Type B pancreatic cell (in vitro differentiated cells): ENCODE measurements around the gene OBSL1. TPM values are rescaled to one million over a fixed set of nuclear protein-coding genes. Genes with fewer than 3 reads are reported as not detected.
A peak's percentile ranks its signal among the peaks of the same experiment; 100 is the strongest.

Experiments
- DNase-seq: peaks from one replicate; pipeline ENCODE4 v3.0.0; 2021; ENCODE audit warnings: mixed read lengths; ENCODE audit not compliant: unreplicated experiment; ENCODE audit errors: extremely low spot score
- H3K27ac Mint-ChIP-seq: 2 replicates; pipeline ENCODE4 v1.8.0; 2021; ENCODE audit warnings: mild to moderate bottlenecking, mixed read lengths
- H3K27me3 Mint-ChIP-seq: 2 replicates; pipeline ENCODE4 v1.8.0; 2021; ENCODE audit warnings: mixed read lengths
- H3K36me3 Mint-ChIP-seq: 2 replicates; pipeline ENCODE4 v1.8.0; 2021; ENCODE audit warnings: mixed read lengths
- H3K4me1 Mint-ChIP-seq: one replicate; pipeline ENCODE4 v1.8.0; 2021; ENCODE audit warnings: mixed read lengths; ENCODE audit not compliant: unreplicated experiment
- H3K4me3 Mint-ChIP-seq: 2 replicates; pipeline ENCODE4 v1.8.0; 2021; ENCODE audit warnings: mild to moderate bottlenecking, mixed read lengths
- H3K9me3 Mint-ChIP-seq: 2 replicates; pipeline ENCODE4 v1.8.0; 2021; ENCODE audit warnings: mixed read lengths
- CTCF ChIP-seq: fragments of 200-600 bp; sonication (generic); conservative IDR thresholded peaks from 2 replicates; pipeline ENCODE4 v1.5.0; 2021; ENCODE audit warnings: antibody characterized with exemption, mild to moderate bottlenecking
- total RNA-seq: library from RNA; stranded (reverse); gene quantifications from 2 replicates; pipeline ENCODE4 v1.2.1, GENCODE V29; 2021; ENCODE audit warnings: low replicate concordance

The OBSL1 gene
- total RNA-seq, 1 donor from 2014 or later: 197 TPM

- Mint-ChIP-seq H3K9me3 (no peaks in the 10 kb centered on the region), H3K36me3 (no peaks in the 10 kb centered on the region), H3K27ac (no peak overlapping the region), H3K4me1 (peaks cover 37% of the 10 kb centered on the region), H3K4me3 (no peak overlapping the region), H3K27me3 (peaks cover 73% of the 10 kb centered on the region)
- DNase-seq: no peak
- no peak for TF ChIP-seq CTCF
These were observed 43.9 kb downstream of the OBSL1 start for GRCh38 chr2:219527472-219527871.

GRCh38 chr2:219527076-219527394 lies 44.3 kb downstream of the OBSL1 start:
- DNase-seq: no peak
- peak overlapping the region; percentile 48 for H3K4me3 Mint-ChIP-seq
- peaks cover 39% of the 10 kb centered on the region for H3K4me1 Mint-ChIP-seq
- TF ChIP-seq CTCF: no peak
- no peaks in the 10 kb centered on the region for H3K9me3 Mint-ChIP-seq
- no peaks in the 10 kb centered on the region for H3K36me3 Mint-ChIP-seq
- H3K27me3 Mint-ChIP-seq: peaks cover 74% of the 10 kb centered on the region
- no peak overlapping the region for H3K27ac Mint-ChIP-seq

- H3K9me3 Mint-ChIP-seq: no peaks in the 10 kb centered on the region
- peaks cover 77% of the 10 kb centered on the region for H3K27me3 Mint-ChIP-seq
- peak overlapping the region; percentile 49 for H3K27ac Mint-ChIP-seq
- peaks cover 44% of the 10 kb centered on the region for H3K4me1 Mint-ChIP-seq
- H3K4me3 Mint-ChIP-seq: peak overlapping the region; percentile 57
- no peak for TF ChIP-seq CTCF
- no peak for DNase-seq
- no peaks in the 10 kb centered on the region for H3K36me3 Mint-ChIP-seq
These were observed 44.8 kb downstream of the OBSL1 start for GRCh38 chr2:219526320-219527075.

GRCh38 chr2:219525533-219526232 lies 45.7 kb downstream of the OBSL1 start:
- no peak for DNase-seq
- peak overlapping the region; percentile 49 for H3K27ac Mint-ChIP-seq
- H3K4me3 Mint-ChIP-seq: peak overlapping the region; percentile 57
- H3K36me3 Mint-ChIP-seq: no peaks in the 10 kb centered on the region
- no peaks in the 10 kb centered on the region for H3K9me3 Mint-ChIP-seq
- peaks cover 75% of the 10 kb centered on the region for H3K27me3 Mint-ChIP-seq
- H3K4me1 Mint-ChIP-seq: peaks cover 51% of the 10 kb centered on the region
- no peak for TF ChIP-seq CTCF

- H3K4me1 Mint-ChIP-seq: peaks cover 57% of the 10 kb centered on the region
- H3K27me3 Mint-ChIP-seq: peaks cover 73% of the 10 kb centered on the region
- no peak for TF ChIP-seq CTCF
- no peaks in the 10 kb centered on the region for H3K36me3 Mint-ChIP-seq
- no peaks in the 10 kb centered on the region for H3K9me3 Mint-ChIP-seq
- no peak for DNase-seq
- no peak overlapping the region for H3K27ac Mint-ChIP-seq
- no peak overlapping the region for H3K4me3 Mint-ChIP-seq
These were observed 46.5 kb downstream of the OBSL1 start for GRCh38 chr2:219524817-219525216.
